C4-2B (cell line): ENCODE measurements around the gene EREG.

Experiments used
- CTCF ChIP-seq: fragments of 450-650 bp; conservative IDR thresholded peaks from 2 replicates; pipeline ENCODE4 v1.5.1; 2017; ENCODE audit warnings: mild to moderate bottlenecking
- ZFX ChIP-seq: fragments of 450-650 bp; IDR thresholded peaks from 2 replicates; pipeline ENCODE4 v1.6.1; 2017

- TF ChIP-seq CTCF, result no peak
- TF ChIP-seq ZFX, result no peak
Measured at GRCh38 chr4:74330295-74330750, 34.6 kb upstream of the EREG start.
